KMS-11 (cell line): ENCODE measurements around the gene IZUMO2.
"Not testable (repeated sequence)": the region's sequence is repeated elsewhere in the genome, so short reads cannot be mapped to it uniquely, and the experiment has no call there.

Source experiments
- H2AFZ ChIP-seq: fragments of 200-600 bp; sonication (generic); 2 replicates; pipeline ENCODE4 v1.6.1; 2016; ENCODE audit warnings: antibody characterized with exemption, mixed run types, low read depth
- H3K27ac ChIP-seq: fragments of 200-600 bp; sonication (generic); 2 replicates; pipeline ENCODE4 v1.6.1; 2016; ENCODE audit warnings: mild to moderate bottlenecking, mixed run types
- H3K27me3 ChIP-seq: fragments of 200-600 bp; sonication (generic); 2 replicates; pipeline ENCODE4 v1.6.1; 2017; ENCODE audit warnings: mild to moderate bottlenecking, low read depth, mixed run types, moderate library complexity; ENCODE audit not compliant: insufficient read depth
- H3K36me3 ChIP-seq: fragments of 200-600 bp; sonication (generic); 2 replicates; pipeline ENCODE4 v1.6.1; 2017; ENCODE audit warnings: mild to moderate bottlenecking, mixed run types; ENCODE audit not compliant: insufficient read depth
- H3K4me1 ChIP-seq: fragments of 200-600 bp; sonication (generic); 2 replicates; pipeline ENCODE4 v1.6.1; 2016; ENCODE audit warnings: mild to moderate bottlenecking, low read depth, mixed run types; ENCODE audit not compliant: poor library complexity, severe bottlenecking
- H3K4me2 ChIP-seq: fragments of 200-600 bp; sonication (generic); 2 replicates; pipeline ENCODE4 v1.7.0; 2016; ENCODE audit warnings: mild to moderate bottlenecking, mixed run types
- H3K4me3 ChIP-seq: fragments of 200-600 bp; sonication (generic); IDR thresholded peaks from 2 replicates; pipeline ENCODE4 v1.6.1; 2017; ENCODE audit warnings: low read depth, low read length, mixed read lengths; ENCODE audit not compliant: insufficient read depth
- H3K79me2 ChIP-seq: fragments of 200-600 bp; sonication (generic); 2 replicates; pipeline ENCODE4 v1.6.1; 2016; ENCODE audit warnings: low read depth, mixed run types; ENCODE audit not compliant: insufficient read depth
- H3K9ac ChIP-seq: fragments of 200-600 bp; sonication (generic); 2 replicates; pipeline ENCODE4 v1.6.1; 2016; ENCODE audit warnings: mild to moderate bottlenecking, mixed run types
- H4K20me1 ChIP-seq: fragments of 200-600 bp; sonication (generic); 2 replicates; pipeline ENCODE4 v1.6.1; 2016; ENCODE audit warnings: mild to moderate bottlenecking, mixed run types; ENCODE audit not compliant: insufficient read depth

The IZUMO2 gene

GRCh38 chr19:50135856-50136602 is 27.1 kb downstream of the IZUMO2 start:
- H3K27ac ChIP-seq, H3K79me2 ChIP-seq, H3K4me2 ChIP-seq, H3K36me3 ChIP-seq, H3K9ac ChIP-seq, H3K4me3 ChIP-seq, H2AFZ ChIP-seq, H4K20me1 ChIP-seq: not testable (repeated sequence)
- Histone ChIP-seq H3K4me1 (peaks cover 12% of the 10 kb centered on the region), H3K27me3 (peaks cover 24% of the 10 kb centered on the region)

GRCh38 chr19:50134777-50135719 is 28.0 kb downstream of the IZUMO2 start:
- H3K4me2 ChIP-seq, H4K20me1 ChIP-seq, H3K9ac ChIP-seq, H3K4me3 ChIP-seq, H3K79me2 ChIP-seq, H2AFZ ChIP-seq, H3K27ac ChIP-seq, H3K36me3 ChIP-seq: not testable (repeated sequence)
- Histone ChIP-seq H3K4me1 (peaks cover 12% of the 10 kb centered on the region), H3K27me3 (peaks cover 23% of the 10 kb centered on the region)

- H4K20me1 ChIP-seq, H3K79me2 ChIP-seq, H3K4me2 ChIP-seq: not testable (repeated sequence)
Observed at GRCh38 chr19:50133518-50134492, 29.3 kb downstream of the IZUMO2 start.

GRCh38 chr19:50104012-50104411 is 59.1 kb downstream of the IZUMO2 start:
- not testable (repeated sequence) for H3K9ac ChIP-seq, H3K36me3 ChIP-seq, H3K4me2 ChIP-seq, H3K4me1 ChIP-seq, H3K79me2 ChIP-seq, H3K4me3 ChIP-seq, H2AFZ ChIP-seq, H4K20me1 ChIP-seq, H3K27me3 ChIP-seq, H3K27ac ChIP-seq

More at GRCh38 chr19:50133518-50134492, 29.3 kb downstream of the IZUMO2 start:
- H3K36me3 ChIP-seq, H3K27ac ChIP-seq, H2AFZ ChIP-seq, H3K4me3 ChIP-seq, H3K9ac ChIP-seq: not testable (repeated sequence)
- Histone ChIP-seq H3K27me3 (peaks cover 21% of the 10 kb centered on the region), H3K4me1 (peaks cover 12% of the 10 kb centered on the region)

GRCh38 chr19:50103405-50103804 is 59.7 kb downstream of the IZUMO2 start:
- not testable (repeated sequence) for H2AFZ ChIP-seq, H3K36me3 ChIP-seq, H3K27me3 ChIP-seq

More at GRCh38 chr19:50103405-50103804, 59.7 kb downstream of the IZUMO2 start:
- not testable (repeated sequence) for H3K4me2 ChIP-seq, H3K79me2 ChIP-seq, H3K4me1 ChIP-seq, H3K27ac ChIP-seq, H3K9ac ChIP-seq, H3K4me3 ChIP-seq, H4K20me1 ChIP-seq
